Dedifferentiated amniotic fluid mesenchymal stem cell (primary cell): ENCODE data around the gene DCTN2.
A peak's percentile ranks its signal among the peaks of the same experiment; 100 is the strongest.
"Not testable (repeated sequence)": the region's sequence is repeated elsewhere in the genome, so short reads cannot be mapped to it uniquely, and the experiment has no call there.

Experiments used
- DNase-seq: peaks from one replicate; pipeline ENCODE4 v3.0.0-alpha.2; 2016; ENCODE audit errors: extremely low spot score

Gene DCTN2

DNA sequence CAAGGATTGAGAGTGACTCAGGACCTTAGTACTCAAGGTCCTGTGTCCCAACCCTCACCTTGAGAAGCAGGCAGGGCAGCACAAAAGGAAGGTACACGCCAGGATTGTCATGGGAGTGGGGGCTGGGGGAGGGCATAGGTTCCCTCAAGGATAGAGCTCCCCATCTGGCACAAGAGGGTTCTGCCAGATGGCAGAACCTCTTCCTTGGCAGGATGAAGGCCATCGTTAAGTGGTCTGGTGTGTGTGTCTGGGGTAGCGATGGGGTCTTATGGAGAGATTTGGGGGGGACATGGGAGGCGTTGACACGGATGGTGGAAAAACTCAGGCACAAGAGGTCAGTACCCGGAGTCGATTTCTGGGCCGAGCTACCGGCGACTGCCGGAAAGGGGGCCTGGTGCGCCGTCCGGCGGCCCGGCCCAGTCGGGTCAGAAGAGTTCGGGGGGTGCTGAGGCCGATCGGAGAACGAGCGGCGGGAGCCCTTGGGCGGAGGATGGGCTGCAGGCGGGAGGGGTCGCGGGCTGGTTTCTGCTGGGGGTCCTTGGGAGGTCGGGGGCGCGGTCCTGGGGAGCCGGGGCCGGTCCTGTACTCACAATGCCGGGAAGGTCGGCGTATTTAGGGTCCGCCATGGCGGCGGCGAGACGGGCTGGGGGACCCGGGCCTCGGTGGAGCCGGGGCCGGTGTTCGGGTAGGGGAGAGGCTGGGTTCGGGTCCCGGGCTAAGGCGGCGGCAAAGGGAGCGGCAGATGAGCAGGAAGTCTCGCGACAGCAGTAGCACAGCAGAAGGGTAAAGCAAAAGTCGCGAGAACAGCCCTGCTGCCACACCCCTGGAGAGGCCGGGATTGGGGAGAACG is at the start of gene DCTN2:
TSS of gene DCTN2 (minus strand) at position 755 of the 850 bp plus-strand sequence. CDS start at position 626, 129 bp downstream.
- DNase-seq, result peak; percentile 98

DNA sequence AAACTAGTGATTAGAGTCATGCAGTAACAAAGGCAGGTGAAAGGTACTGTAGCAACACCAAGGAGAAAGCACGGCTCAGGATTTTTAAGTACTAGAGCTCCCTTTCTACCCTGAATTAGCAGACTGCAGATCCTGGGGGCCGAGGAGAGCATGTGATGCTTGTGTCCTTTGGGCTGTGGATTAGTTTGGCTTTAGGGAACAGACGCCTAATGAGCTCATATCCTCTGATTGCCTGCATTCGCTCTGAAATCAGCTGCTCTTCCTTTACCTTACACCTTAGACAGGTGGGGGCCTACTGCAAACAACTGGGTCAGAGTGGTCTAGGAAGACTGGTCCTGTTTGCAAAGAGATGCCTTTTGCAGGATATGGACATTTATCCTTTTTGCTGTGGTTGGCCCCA is 46.2 kb upstream of the DCTN2 start:
- no peak for DNase-seq

DNA sequence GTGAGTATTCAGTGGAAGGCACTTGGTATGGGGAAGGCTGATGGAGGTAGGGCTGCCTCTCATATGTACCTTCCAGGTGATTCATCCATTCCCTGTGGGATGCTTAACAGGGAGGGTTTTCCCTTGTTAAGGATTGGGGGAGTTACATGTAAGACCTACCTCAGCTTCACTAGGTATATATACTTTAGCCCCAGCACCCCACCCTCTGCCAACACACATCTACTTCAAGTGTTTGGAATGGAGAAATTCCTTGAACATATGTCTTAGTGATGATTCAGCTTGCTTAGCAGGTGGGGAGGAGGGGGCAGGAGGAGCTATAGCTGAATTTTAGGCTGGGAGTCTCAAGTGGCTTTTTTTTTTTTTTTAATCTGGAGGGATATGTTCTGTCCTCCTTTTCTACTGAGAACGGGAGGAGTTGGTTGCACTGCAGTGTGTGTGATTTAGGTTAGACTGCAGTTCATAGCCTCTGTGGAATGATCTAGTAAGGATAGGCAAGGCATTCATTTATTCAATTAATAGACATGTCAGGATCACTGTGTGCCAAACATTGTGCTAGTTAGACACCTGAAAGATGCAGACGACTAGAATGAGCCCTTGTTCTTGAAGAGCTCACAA is 45.7 kb upstream of the DCTN2 start:
- no peak for DNase-seq

- no peak for DNase-seq
Measured at GRCh38 chr12:57591782-57592325, 44.9 kb upstream of the DCTN2 start.

DNA sequence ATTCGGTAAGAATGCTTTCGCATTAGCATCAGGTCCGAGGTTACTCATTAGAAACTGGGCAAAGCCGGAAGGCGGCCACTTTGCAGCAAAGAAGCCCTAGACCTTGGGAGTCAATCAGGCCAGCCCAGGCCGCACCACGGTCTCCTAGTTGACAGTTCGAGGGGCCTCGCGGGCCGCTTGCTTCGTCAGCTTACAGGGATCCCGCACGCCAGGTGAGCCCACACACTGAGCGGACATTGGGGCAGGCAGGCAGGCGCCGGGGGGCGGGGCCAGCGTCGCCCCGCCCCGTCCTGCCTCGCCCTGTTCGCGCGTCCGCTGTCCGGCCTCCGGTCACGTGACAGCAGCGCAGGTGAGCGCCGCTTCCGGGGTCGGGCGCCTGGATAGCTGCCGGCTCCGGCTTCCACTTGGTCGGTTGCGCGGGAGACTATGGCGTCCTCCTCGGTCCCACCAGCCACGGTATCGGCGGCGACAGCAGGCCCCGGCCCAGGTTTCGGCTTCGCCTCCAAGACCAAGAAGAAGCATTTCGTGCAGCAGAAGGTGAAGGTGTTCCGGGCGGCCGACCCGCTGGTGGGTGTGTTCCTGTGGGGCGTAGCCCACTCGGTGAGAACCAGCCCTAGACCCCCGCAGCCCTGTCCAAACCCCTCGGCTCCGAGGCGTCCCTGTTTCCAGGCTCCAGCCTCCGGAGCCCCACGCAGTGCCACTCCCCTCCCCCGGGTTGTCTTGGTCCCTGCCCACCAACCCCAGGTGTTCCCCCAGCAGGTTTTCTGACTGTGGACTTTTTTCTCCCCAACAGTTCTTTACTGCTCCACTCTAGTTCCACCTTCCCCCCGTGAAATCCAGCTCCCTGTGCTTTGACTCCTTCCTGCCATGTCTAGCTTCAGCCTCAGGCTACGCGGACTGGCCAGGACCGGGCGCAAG is 44.1 kb upstream of the DCTN2 start, which contains the start of gene PIP4K2C:
TSS of gene PIP4K2C (plus strand) at position 329 of the 918 bp plus-strand sequence. CDS start at position 427, 98 bp downstream.
- no peak for DNase-seq

GRCh38 chr12:57590479-57590863 is 43.5 kb upstream of the DCTN2 start:
- DNase-seq, result no peak

DNA sequence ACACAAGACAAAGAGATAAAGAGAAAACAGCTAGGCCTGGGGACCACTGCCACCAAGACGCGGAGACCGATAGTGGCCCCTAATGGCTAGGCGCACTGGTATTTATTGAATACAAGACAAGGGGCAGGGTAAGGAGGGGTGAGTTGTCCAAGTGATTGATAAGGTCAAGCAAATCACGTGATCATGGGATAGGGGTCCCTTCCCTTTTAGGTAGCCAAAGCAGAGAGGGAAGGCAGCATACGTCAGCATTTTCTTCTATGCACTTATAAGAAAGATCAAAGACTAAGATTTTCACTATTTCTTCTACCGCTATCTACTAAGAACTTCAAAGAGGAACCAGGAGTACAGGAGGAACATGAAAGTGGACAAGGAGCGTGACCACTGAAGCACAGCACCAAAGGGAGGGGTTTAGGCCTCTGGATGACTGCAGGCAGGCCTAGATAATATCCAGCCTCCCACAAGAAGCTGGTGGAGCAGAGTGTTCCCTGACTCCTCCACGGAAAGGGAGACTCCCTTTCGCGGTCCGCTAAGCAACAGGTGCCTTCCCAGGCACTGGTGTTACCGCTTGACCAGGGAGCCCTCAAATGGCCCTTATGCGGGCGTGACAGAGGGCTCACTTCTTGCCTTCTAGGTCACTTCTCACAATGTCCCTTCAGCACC is 42.1 kb upstream of the DCTN2 start:
- DNase-seq, result not testable (repeated sequence)

DNA sequence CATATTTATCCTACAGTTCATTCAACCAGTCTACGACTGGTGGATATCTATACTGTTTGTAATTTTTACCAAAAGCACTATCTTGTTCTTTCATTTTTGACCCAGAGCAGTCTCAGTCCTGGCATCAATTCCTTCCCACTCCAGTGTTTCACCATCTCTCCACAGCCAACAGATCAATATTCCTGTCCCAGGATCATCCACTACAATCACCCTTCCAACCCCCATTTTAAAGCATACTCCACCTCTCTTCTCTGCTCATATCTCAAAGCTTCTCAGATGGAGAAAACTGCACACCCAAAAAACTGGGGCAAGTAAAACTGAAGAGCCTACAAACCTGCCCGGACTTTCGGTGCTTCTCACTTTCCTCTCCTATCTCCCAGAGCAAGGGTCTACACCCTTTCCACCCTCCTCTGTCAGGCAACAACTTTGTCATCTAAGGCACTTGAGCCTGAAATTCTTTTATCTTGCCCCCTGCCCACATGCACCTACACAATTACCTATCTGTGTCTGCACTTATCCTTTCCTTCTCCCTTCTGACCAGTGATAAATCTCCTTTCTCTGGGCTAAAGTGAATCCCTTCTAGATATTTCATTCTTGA is 39.9 kb upstream of the DCTN2 start:
- no peak for DNase-seq

- no peak for DNase-seq
Measured at GRCh38 chr12:57586128-57586527, 39.1 kb upstream of the DCTN2 start.

- DNase-seq, result no peak
Measured at GRCh38 chr12:57585156-57585555, 38.2 kb upstream of the DCTN2 start.

DNA sequence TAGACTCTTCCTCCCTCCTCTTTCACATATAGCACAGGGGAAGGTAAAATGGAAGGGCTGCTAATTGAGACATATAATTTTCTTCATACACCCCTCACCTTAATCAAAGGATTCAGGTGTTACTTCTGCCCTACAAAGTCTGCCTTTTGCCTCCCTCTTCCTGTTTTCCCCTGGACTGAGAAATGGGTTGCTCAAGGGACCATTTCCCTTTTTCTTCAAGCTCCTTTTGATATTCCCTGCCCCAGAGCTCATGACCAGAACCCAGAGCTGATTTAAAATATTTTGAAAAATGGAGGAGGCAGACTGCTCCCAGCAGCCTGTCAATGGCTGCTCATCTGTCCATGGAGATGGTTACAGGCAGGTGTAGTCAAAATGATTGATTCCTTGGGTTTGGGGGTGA is 37.7 kb upstream of the DCTN2 start:
- DNase-seq, result no peak

DNA sequence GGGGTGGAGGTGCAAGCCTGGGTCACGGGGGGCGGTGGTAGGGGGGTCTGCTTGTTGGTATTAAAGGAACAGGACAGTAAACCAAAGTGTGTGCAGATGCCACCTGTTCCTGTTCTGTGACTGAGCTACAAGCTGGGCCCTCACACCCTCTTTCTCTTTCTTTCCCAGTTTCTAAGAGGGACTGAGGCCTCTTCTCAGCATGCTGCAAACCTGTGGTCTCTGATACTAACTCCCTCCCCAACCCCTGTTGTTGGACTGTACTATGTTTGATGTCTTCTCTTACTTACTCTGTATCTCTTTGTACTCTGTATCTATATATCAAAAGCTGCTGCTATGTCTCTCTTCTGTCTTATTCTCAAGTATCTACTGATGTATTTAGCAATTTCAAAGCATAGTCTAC is 37.1 kb upstream of the DCTN2 start:
- DNase-seq, result no peak

- peak; percentile 81 for DNase-seq
Measured at GRCh38 chr12:57583008-57583831, 36.2 kb upstream of the DCTN2 start.

DNA sequence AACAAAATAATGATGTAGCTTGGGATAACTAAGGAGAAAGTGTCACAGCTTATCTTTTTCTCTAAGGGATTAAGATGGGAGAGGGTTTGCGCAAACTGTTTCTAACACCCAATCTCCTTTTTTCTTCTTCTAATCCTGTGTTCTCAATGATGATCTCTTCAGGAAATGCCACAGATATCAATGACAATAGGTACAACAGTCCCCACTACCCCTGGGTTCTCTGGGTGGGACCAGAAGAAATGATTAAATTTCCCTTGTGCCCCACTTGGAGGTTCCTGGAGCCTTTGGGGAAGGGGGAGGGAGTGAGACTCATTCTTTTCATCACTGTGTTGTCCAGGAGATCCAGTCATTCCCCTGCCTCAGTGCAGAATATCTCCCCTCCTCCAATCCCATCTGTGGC is 35.4 kb upstream of the DCTN2 start:
- no peak for DNase-seq

GRCh38 chr12:57581802-57582201 is 34.8 kb upstream of the DCTN2 start:
- DNase-seq, result no peak

DNA sequence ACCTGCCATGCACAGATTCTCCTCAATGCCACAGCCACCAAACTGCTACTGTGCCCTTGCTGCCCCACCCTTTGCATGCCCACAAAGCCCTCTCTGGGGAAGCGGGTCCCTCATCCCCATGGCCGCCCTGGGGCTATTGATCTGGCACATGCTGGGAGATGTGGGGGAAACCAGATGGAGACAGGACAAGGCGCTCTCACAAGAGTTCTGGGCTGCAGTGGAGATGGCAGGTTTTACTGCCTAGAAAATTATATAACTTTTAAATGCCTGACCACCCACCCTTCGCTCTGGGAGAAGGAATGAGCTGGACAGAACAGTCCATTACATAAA is 33.4 kb upstream of the DCTN2 start:
- no peak for DNase-seq

GRCh38 chr12:57579677-57580465 is 32.9 kb upstream of the DCTN2 start:
- DNase-seq, result no peak

DNA sequence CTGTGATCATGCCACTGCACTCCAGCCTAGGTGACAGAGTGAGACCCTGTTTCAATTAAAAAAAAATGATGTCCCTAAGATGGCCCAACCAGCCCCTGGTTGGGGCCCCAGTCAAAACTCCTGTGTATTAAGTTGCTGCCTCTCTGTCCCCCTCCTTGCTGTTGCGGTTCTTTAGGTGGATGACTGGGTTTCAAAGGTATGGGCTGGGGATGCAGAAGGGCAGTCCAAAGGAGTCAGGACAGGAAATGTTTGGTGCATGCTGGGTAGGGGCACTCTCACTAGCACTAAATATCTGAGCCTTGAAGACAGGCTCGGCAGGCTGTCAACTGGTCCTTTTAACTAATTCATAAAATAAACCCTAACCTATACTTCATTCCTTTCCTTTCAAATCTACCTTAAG is 32.0 kb upstream of the DCTN2 start:
- no peak for DNase-seq

DNA sequence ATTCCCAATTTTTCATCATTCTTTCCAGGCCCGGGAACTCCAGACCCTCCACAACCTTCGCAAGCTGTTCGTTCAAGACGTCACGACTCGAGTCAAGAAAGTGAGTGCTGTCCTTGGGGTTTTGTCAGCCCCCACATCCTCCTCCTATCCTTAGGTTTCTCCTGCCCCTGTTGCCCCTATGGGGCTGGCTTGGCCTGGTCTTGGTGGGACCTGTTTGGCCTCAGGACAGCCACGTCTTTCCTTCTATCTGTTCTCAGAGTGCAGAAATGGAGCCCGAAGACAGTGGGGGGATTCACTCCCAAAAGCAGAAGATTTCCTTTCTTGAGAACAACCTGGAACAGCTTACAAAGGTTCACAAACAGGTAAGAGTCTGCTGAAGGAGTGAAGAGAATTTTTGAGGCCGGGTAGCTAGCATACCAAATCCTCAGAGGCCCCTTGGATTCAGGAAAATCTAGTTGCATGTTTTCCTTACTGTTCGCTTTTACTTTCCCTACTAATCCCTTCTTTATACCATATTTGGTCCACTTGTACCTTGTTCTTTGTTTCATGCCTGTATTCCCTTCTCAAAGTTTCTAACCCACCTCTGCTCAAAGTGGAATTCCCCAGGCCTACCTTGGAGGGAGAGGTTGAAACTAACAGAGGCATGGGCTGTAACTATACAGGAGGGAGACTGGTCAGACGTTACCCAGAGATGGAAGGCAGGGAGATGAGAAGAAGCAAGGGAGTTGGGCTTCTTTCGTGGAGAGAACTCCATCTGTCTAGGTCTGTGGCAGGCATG is 31.2 kb upstream of the DCTN2 start:
- DNase-seq, result no peak
